Brain microvascular endothelial cell (primary cell): ENCODE data around the gene FGF12.

Source experiments
- DNase-seq: peaks from one replicate; pipeline ENCODE4 v3.0.0-alpha.2; 2020
- H3K27ac ChIP-seq: fragments of 250-450 bp; sonication (Bioruptor Pico); 2 replicates; pipeline ENCODE4 v1.5.1; 2020; ENCODE audit warnings: mild to moderate bottlenecking, moderate library complexity
- H3K27me3 ChIP-seq: fragments of 250-450 bp; sonication (Bioruptor Pico); replicated peaks from 2 replicates; pipeline ENCODE4 v1.5.1; 2020; ENCODE audit warnings: mild to moderate bottlenecking
- H3K36me3 ChIP-seq: fragments of 250-450 bp; sonication (Bioruptor Pico); replicated peaks from 2 replicates; pipeline ENCODE4 v1.5.1; 2020; ENCODE audit warnings: mild to moderate bottlenecking
- H3K4me3 ChIP-seq: 2 replicates; pipeline ENCODE4 v1.5.1; 2011; ENCODE audit warnings: low read depth, mild to moderate bottlenecking, control low read depth, low read length, moderate library complexity
- CTCF ChIP-seq: IDR thresholded peaks from 2 replicates; pipeline ENCODE4 v1.5.1; 2011; ENCODE audit warnings: low read depth, mild to moderate bottlenecking, moderate library complexity, low read length, control low read depth, inconsistent platforms; ENCODE audit errors: missing control alignments
- in situ Hi-C: cut with HindIII; loops from 2 replicates; pipeline ENCODE4 v1.10.0; 2017; ENCODE audit warnings: low sequenced_read_pairs, low pct_ligation_motif_present

Gene FGF12

GRCh38 chr3:192220915-192221314, 506.4 kb downstream of the FGF12 start:
- TF ChIP-seq CTCF = no peak
- in situ Hi-C loops = no loop called here
- no peaks in the 10 kb centered on the region for H3K36me3 ChIP-seq
- no peak for DNase-seq
- H3K27me3 ChIP-seq = no peaks in the 10 kb centered on the region
- H3K27ac ChIP-seq = no peak overlapping the region
- no peak overlapping the region for H3K4me3 ChIP-seq

GRCh38 chr3:192219926-192220325, 507.4 kb downstream of the FGF12 start:
- no peaks in the 10 kb centered on the region for H3K27me3 ChIP-seq
- H3K4me3 ChIP-seq = no peak overlapping the region
- no peak for DNase-seq
- no peaks in the 10 kb centered on the region for H3K36me3 ChIP-seq
- no peak overlapping the region for H3K27ac ChIP-seq
- TF ChIP-seq CTCF = no peak
- in situ Hi-C loops = no loop called here

GRCh38 chr3:192216067-192216466, 511.3 kb downstream of the FGF12 start:
- Histone ChIP-seq H3K36me3 (no peaks in the 10 kb centered on the region), H3K27ac (no peak overlapping the region), H3K4me3 (no peak overlapping the region), H3K27me3 (no peaks in the 10 kb centered on the region)
- in situ Hi-C loops = no loop called here
- DNase-seq = no peak
- TF ChIP-seq CTCF = no peak

GRCh38 chr3:192212979-192213378, 514.4 kb downstream of the FGF12 start:
- no peak overlapping the region for H3K4me3 ChIP-seq
- no peak for DNase-seq
- H3K36me3 ChIP-seq = no peaks in the 10 kb centered on the region
- in situ Hi-C loops = no loop called here
- no peak overlapping the region for H3K27ac ChIP-seq
- H3K27me3 ChIP-seq = no peaks in the 10 kb centered on the region
- no peak for TF ChIP-seq CTCF

- no peak overlapping the region for H3K27ac ChIP-seq
Measured at GRCh38 chr3:192212335-192212734, 515.0 kb downstream of the FGF12 start.

More at GRCh38 chr3:192212335-192212734, 515.0 kb downstream of the FGF12 start:
- Histone ChIP-seq H3K36me3 (no peaks in the 10 kb centered on the region), H3K27me3 (no peaks in the 10 kb centered on the region), H3K4me3 (no peak overlapping the region)
- peak; percentile 7 for TF ChIP-seq CTCF
- in situ Hi-C loops = no loop called here
- DNase-seq = no peak
